ENCODE data around the gene HOXA6. TPM values are rescaled to one million over a fixed set of nuclear protein-coding genes. Genes with fewer than 3 reads are reported as not detected.

The HOXA6 gene
- total RNA-seq, result not detected

GRCh38 chr7:27147199-27148030 is at the start of gene HOXA6:
Gene HOXA6 (minus strand): TSS chr7:27147774. CDS start chr7:27147749, 25 bp downstream.
- Histone ChIP-seq H3K4me3 (ENCODE audit: low read length) (no peak within 1 kb of the TSS), H3K9me3 (ENCODE audit: low read depth, low read length) (no peaks in the 10 kb centered on the region), H3K4me1 (ENCODE audit: insufficient read depth, low read length) (peaks cover 38% of the 10 kb centered on the region), H3K27me3 (ENCODE audit: insufficient read depth, low read length) (peaks cover 77% of the 10 kb centered on the region)

GRCh38 chr7:27196287-27196767 is 48.8 kb upstream of the HOXA6 start:
- no peak overlapping the region for H3K4me3 ChIP-seq (ENCODE audit: low read length)
- peaks cover 44% of the 10 kb centered on the region for H3K4me1 ChIP-seq (ENCODE audit: insufficient read depth, low read length)
- peaks cover 90% of the 10 kb centered on the region for H3K27me3 ChIP-seq (ENCODE audit: insufficient read depth, low read length)
- H3K9me3 ChIP-seq (ENCODE audit: low read depth, low read length), result no peaks in the 10 kb centered on the region

DNA sequence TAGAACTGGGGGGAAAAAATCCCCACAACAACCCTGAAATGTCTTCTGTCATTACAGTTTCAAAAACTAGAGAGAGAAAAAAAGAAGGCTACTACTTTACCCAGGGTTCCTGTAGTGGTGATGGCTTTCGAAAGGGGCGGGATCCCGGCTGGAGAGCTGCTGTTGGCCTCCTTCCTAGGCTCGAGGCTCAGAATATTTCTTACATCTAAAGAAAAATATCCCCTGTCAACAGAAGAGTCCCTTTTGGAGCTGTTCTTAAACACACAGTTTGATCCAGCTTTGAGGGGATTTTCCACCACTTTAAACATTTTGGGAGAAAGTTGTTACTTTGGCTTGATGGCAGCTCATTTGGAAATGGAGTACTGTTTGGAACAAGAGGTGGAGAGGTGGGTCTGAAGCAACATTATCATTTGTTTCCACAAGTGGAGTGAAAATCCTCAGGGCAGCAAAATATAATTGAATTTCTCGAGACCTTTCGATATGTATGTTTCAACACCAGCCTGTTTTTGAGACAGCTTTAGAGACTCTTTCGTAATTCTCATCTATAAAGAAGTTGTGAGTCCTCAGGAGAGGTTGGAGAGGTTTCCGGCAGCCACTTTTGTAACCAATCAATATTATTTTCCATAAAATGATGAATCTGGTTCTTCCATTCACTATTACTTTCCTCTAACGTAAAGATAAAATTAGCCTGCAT is 47.3 kb upstream of the HOXA6 start:
- H3K4me1 ChIP-seq (ENCODE audit: insufficient read depth, low read length), result peaks cover 32% of the 10 kb centered on the region
- H3K9me3 ChIP-seq (ENCODE audit: low read depth, low read length), result no peaks in the 10 kb centered on the region
- no peak overlapping the region for H3K4me3 ChIP-seq (ENCODE audit: low read length)
- H3K27me3 ChIP-seq (ENCODE audit: insufficient read depth, low read length), result peaks cover 93% of the 10 kb centered on the region

DNA sequence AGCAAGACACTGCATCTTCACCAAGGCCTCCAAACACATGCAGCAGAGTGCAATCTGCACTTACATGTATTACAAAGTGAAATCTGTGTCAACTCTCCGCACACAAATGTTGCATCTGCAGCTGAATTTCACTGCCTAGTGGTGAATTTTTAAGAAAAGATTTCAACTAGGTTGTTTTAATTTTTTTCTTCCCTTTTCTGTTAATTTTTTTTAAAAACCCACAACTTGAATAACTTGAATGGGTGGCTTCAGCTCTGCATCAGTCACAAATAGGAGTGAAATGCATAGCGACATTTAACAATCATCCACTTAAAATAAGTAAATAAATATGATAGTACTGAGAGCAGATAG is 46.4 kb upstream of the HOXA6 start:
- Histone ChIP-seq H3K9me3 (ENCODE audit: low read depth, low read length) (no peaks in the 10 kb centered on the region), H3K4me1 (ENCODE audit: insufficient read depth, low read length) (peaks cover 34% of the 10 kb centered on the region), H3K27me3 (ENCODE audit: insufficient read depth, low read length) (peaks cover 98% of the 10 kb centered on the region), H3K4me3 (ENCODE audit: low read length) (no peak overlapping the region)

GRCh38 chr7:27193335-27194001 is 45.9 kb upstream of the HOXA6 start:
- Histone ChIP-seq H3K4me1 (ENCODE audit: insufficient read depth, low read length) (peaks cover 36% of the 10 kb centered on the region), H3K27me3 (ENCODE audit: insufficient read depth, low read length) (peaks cover 98% of the 10 kb centered on the region), H3K4me3 (ENCODE audit: low read length) (no peak overlapping the region)

DNA sequence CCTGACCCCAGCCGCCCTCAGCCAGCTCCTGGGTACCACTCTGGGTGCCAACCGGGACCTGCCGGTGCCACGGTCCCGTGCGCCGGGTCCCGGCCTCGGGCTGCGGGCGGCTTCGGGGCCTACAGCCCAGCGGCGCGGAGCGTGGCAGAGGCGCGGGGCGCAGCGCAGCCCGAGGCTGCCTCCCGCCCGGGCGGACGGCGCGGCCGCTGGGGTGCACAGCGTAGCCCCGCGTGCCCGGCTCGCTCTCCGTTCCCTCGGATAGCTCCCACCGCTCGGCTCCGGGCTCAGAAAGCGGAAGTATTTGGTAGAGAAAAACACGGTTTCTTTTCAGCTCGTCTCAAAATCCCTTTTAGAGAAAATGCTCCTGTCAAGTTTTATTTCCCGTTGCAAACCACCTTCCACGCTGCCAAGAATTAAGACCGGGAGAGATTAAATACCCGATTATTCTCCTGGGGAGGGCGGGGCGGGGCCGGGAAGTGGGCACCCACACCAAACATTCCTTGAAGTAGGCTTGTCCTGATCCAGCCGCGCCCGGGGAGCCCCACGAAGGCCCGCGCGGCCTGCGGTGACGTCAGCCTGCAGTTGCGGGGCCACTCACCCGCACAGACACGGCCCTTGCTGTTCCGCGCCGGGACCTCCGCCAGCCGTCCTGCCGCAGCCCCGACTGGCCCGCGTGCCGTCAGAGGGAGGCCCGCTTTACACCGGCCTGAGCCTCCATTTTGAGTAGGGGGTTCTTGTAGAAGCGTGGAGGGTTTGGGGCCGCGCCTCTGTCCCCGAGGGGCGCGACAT is 45.2 kb upstream of the HOXA6 start:
- Histone ChIP-seq H3K4me1 (ENCODE audit: insufficient read depth, low read length) (peaks cover 43% of the 10 kb centered on the region), H3K27me3 (ENCODE audit: insufficient read depth, low read length) (peaks cover 98% of the 10 kb centered on the region), H3K9me3 (ENCODE audit: low read depth, low read length) (no peaks in the 10 kb centered on the region), H3K4me3 (ENCODE audit: low read length) (peak overlapping the region; percentile 14)

More at GRCh38 chr7:27193335-27194001, 45.9 kb upstream of the HOXA6 start:
- H3K9me3 ChIP-seq (ENCODE audit: low read depth, low read length), result no peaks in the 10 kb centered on the region

- Histone ChIP-seq H3K4me3 (ENCODE audit: low read length) (no peak overlapping the region), H3K4me1 (ENCODE audit: insufficient read depth, low read length) (peaks cover 49% of the 10 kb centered on the region), H3K9me3 (ENCODE audit: low read depth, low read length) (no peaks in the 10 kb centered on the region), H3K27me3 (ENCODE audit: insufficient read depth, low read length) (peaks cover 98% of the 10 kb centered on the region)
Observed at GRCh38 chr7:27191833-27192545, 44.4 kb upstream of the HOXA6 start.

DNA sequence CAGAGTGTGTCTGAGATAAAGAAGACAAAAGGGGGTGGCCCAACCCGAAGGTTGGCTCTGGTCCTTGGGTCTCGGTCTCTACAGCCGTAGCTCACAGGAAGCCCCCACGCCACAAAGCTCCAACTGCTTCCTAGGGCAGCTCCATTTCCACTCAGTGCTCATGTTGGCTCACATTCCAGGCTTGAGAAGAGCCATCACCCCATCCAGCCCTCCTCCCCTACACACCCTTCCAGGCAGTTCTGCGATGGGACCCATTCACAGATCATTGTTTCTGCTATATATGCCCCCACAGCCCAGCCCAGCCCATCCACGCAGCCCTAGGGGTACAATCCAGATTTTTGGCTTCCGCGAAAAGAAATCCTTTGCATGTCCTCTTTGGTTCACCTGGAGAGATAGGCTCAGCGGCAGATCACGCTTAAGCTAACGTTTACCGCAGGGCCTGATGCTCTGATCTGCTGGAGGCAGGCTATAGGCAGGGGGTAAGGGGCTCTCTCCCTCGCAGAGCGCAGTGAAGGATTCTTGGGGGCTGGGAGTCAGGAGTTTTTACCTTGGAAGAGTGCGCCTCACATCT is 43.7 kb upstream of the HOXA6 start:
- Histone ChIP-seq H3K27me3 (ENCODE audit: insufficient read depth, low read length) (peaks cover 98% of the 10 kb centered on the region), H3K4me1 (ENCODE audit: insufficient read depth, low read length) (peaks cover 48% of the 10 kb centered on the region), H3K9me3 (ENCODE audit: low read depth, low read length) (no peaks in the 10 kb centered on the region), H3K4me3 (ENCODE audit: low read length) (no peak overlapping the region)

GRCh38 chr7:27189997-27190748 is 42.6 kb upstream of the HOXA6 start:
- Histone ChIP-seq H3K4me1 (ENCODE audit: insufficient read depth, low read length) (peaks cover 58% of the 10 kb centered on the region), H3K27me3 (ENCODE audit: insufficient read depth, low read length) (peaks cover 98% of the 10 kb centered on the region)

DNA sequence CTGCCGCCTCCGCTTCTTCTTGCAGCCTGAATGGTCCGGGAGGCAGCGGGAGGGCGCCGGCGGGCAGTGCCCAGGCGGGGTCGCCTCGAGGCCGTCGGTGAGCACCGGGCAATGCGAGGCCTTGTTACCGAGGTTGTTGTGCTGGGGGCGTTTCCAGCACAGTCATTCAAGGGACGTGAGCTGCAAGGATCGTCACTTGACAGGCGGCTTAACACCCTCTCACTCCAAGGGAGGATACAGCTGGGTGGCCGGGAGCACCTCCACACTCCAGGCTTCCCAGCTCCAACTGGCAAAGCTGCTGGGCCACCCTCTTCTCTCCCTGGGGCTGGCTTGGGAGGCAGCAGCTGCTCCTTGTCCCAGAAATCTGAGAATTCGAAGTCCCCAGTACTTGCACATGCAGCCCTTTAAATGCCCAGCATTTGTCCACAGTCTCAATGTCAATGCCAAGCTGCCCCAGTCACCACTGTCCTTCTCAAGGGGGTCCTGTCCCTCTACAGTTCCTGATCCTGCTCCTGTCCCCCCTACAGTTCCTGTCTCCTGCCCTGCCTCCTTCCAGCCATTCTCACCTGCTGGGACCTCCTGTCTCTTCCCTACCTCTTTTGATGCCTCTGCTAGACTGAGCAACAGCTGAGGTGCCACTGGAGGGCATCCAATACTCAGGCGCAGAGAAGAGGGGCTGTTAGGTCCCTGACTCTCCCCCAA is 41.9 kb upstream of the HOXA6 start:
- Histone ChIP-seq H3K9me3 (ENCODE audit: low read depth, low read length) (no peaks in the 10 kb centered on the region), H3K4me1 (ENCODE audit: insufficient read depth, low read length) (peaks cover 65% of the 10 kb centered on the region), H3K4me3 (ENCODE audit: low read length) (no peak overlapping the region), H3K27me3 (ENCODE audit: insufficient read depth, low read length) (peaks cover 98% of the 10 kb centered on the region)

More at GRCh38 chr7:27189997-27190748, 42.6 kb upstream of the HOXA6 start:
- H3K4me3 ChIP-seq (ENCODE audit: low read length), result no peak overlapping the region
- H3K9me3 ChIP-seq (ENCODE audit: low read depth, low read length), result no peaks in the 10 kb centered on the region

DNA sequence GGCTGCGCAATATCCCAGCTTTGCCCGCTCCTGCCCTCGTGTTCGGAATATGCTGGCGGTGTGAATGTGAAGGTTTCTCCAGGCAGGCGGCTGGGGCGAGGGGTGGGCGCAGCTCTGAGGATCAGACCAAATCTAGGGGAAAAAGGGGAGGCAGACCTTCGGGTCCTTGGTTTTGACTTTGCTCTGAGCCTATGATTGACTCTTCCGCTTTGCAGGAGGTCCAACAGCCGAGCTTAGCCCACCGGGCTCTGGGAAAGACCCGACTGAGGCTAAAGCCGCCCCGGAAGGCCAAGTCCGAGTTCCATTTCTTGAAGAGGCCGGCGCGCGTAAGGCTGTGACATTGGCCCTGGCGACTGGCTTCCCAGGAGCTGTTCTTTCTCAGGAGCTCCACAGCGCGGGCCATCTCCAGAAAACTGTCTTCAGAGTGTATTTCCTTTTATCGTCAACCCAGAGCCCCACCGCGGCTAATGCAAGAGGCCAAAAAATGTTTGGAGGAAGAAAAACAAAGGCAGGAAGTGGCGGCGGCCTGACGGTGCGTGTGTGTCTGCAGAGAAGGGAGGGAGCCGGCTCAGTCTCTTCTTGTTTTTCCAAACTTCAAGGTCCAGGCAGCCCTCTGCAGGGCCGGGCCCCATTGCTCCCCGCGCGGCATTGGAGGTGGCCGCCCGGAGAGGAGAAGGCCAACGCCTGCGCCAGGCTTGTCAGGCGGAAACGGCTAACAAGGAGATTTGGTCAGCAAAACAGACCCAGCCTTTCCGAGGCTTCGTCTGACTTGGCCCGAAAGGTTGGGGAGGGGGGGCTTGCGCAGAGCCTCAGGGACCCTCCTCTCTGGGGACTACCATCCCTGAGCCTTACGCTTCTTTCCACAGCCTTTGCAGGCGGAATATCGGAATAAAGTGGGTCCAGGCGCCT is 41.1 kb upstream of the HOXA6 start:
- Histone ChIP-seq H3K9me3 (ENCODE audit: low read depth, low read length) (no peaks in the 10 kb centered on the region), H3K4me3 (ENCODE audit: low read length) (no peak overlapping the region), H3K27me3 (ENCODE audit: insufficient read depth, low read length) (peaks cover 96% of the 10 kb centered on the region), H3K4me1 (ENCODE audit: insufficient read depth, low read length) (peaks cover 69% of the 10 kb centered on the region)

All from mononuclear cell (primary cell).